ENCODE measurements around the gene SPEG. TPM values are rescaled to one million over a fixed set of nuclear protein-coding genes. Genes with fewer than 3 reads are reported as not detected.

Gene SPEG
- total RNA-seq, 6 donors from 2014 or later = 2.3 to 8.9 (median 4.9) TPM

GRCh38 chr2:219466816-219467735, 32.4 kb downstream of the SPEG start:
- Histone ChIP-seq H3K4me3 (no peak overlapping the region), H3K27ac (no peak overlapping the region), H3K4me1 (no peaks in the 10 kb centered on the region), H3K36me3 (no peaks in the 10 kb centered on the region), H3K27me3 (no peaks in the 10 kb centered on the region), H3K9me3 (no peaks in the 10 kb centered on the region)
- TF ChIP-seq CTCF (IDR thresholded peaks at IDR 0.05) (no peak), POLR2A (IDR thresholded peaks at IDR 0.05) (no peak), EP300 (IDR thresholded peaks at IDR 0.05) (no peak), POLR2AphosphoS5 (IDR thresholded peaks at IDR 0.05) (no peak)
- DNase-seq (peak in 1 of 2 donors; percentile 78), ATAC-seq (ENCODE audit: low FRiP score in 2 of 2) (no peak)
- WGBS, 2 donors = 72 to 87% methylated on average over 15 to 27 of the region's 28 CpGs

GRCh38 chr2:219467736-219468075, 33.1 kb downstream of the SPEG start:
- H3K36me3 ChIP-seq = no peaks in the 10 kb centered on the region
- no peak for ATAC-seq (ENCODE audit: low FRiP score in 2 of 2)
- no peak overlapping the region for H3K27ac ChIP-seq
- no peaks in the 10 kb centered on the region for H3K9me3 ChIP-seq
- H3K4me1 ChIP-seq = no peaks in the 10 kb centered on the region
- no peak for DNase-seq
- H3K27me3 ChIP-seq = no peaks in the 10 kb centered on the region
- TF ChIP-seq POLR2AphosphoS5 (IDR thresholded peaks at IDR 0.05) = no peak
- TF ChIP-seq EP300 (IDR thresholded peaks at IDR 0.05) = no peak
- TF ChIP-seq POLR2A (IDR thresholded peaks at IDR 0.05) = no peak
- TF ChIP-seq CTCF (IDR thresholded peaks at IDR 0.05) = no peak
- 85% methylated on average over 2 of the region's 2 CpGs for WGBS, 2 donors
- no peak overlapping the region for H3K4me3 ChIP-seq

GRCh38 chr2:219468410-219469185, 34.0 kb downstream of the SPEG start:
- TF ChIP-seq POLR2AphosphoS5 (IDR thresholded peaks at IDR 0.05) (no peak), POLR2A (IDR thresholded peaks at IDR 0.05) (no peak), EP300 (IDR thresholded peaks at IDR 0.05) (no peak), CTCF (IDR thresholded peaks at IDR 0.05) (no peak)
- ATAC-seq (ENCODE audit: low FRiP score in 2 of 2) (no peak), DNase-seq (peak in 1 of 2 donors; percentile 70)
- H3K27me3 ChIP-seq = no peaks in the 10 kb centered on the region
- WGBS, 2 donors = 83 to 89% methylated on average over 7 to 15 of the region's 23 CpGs
- H3K4me3 ChIP-seq = no peak overlapping the region
- H3K9me3 ChIP-seq = no peaks in the 10 kb centered on the region
- H3K4me1 ChIP-seq = no peaks in the 10 kb centered on the region
- H3K27ac ChIP-seq = no peak overlapping the region
- H3K36me3 ChIP-seq = no peaks in the 10 kb centered on the region

GRCh38 chr2:219469186-219469724, 34.6 kb downstream of the SPEG start:
- ATAC-seq (ENCODE audit: low FRiP score in 2 of 2) (no peak), DNase-seq (no peak)
- Histone ChIP-seq H3K36me3 (no peaks in the 10 kb centered on the region), H3K4me3 (no peak overlapping the region), H3K4me1 (no peaks in the 10 kb centered on the region), H3K27ac (no peak overlapping the region), H3K27me3 (no peaks in the 10 kb centered on the region), H3K9me3 (no peaks in the 10 kb centered on the region)
- TF ChIP-seq POLR2AphosphoS5 (IDR thresholded peaks at IDR 0.05) (no peak), CTCF (IDR thresholded peaks at IDR 0.05) (no peak), POLR2A (IDR thresholded peaks at IDR 0.05) (no peak), EP300 (IDR thresholded peaks at IDR 0.05) (no peak)
- 86 to 87% methylated on average over 13 to 16 of the region's 16 CpGs for WGBS, 2 donors

Data from upper lobe of left lung (tissue), 6 donors.